HepG2 (cell line): ENCODE data around the gene WHAMM. TPM values are rescaled to one million over a fixed set of nuclear protein-coding genes. Genes with fewer than 3 reads are reported as not detected.
A peak's percentile ranks its signal among the peaks of the same experiment; 100 is the strongest.

Source experiments
- AKNA ChIP-seq: sonication (generic); formaldehyde crosslinking; IDR thresholded peaks from 2 replicates; pipeline ENCODE4 v1.4.0; 2020; ENCODE audit warnings: missing genetic modification reagents, borderline replicate concordance
- ASH2L ChIP-seq: fragments of 300-600, 200-600 bp; sonication (generic); IDR thresholded peaks from 2 replicates; pipeline ENCODE4 v1.7.0; 2017; ENCODE audit warnings: low read depth, mild to moderate bottlenecking, moderate library complexity, mixed read lengths, low read length; ENCODE audit not compliant: insufficient read length
- BORCS8-MEF2B ChIP-seq: sonication (generic); formaldehyde crosslinking; IDR thresholded peaks from 2 replicates; pipeline ENCODE4 v1.8.0; 2022; ENCODE audit warnings: mild to moderate bottlenecking, missing genetic modification reagents
- BRCA1 ChIP-seq: sonication (generic); formaldehyde crosslinking; IDR thresholded peaks from 2 replicates; pipeline ENCODE4 v1.4.0; 2020; ENCODE audit warnings: missing genetic modification reagents
- CEBPB ChIP-seq: IDR thresholded peaks from 2 replicates; pipeline ENCODE4 v1.6.1; 2011; ENCODE audit warnings: low read depth, low read length, improper control_type of control experiment, borderline replicate concordance
- CHD2 ChIP-seq: IDR thresholded peaks from 2 replicates; pipeline ENCODE4 v1.6.1; 2011; ENCODE audit warnings: low read depth, low read length, improper control_type of control experiment
- EHMT2 ChIP-seq: fragments of 200-600 bp; sonication (generic); IDR thresholded peaks from 2 replicates; pipeline ENCODE4 v1.7.0; 2017; ENCODE audit warnings: antibody characterized with exemption, low read depth, low read length, borderline replicate concordance
- FOSL1 ChIP-seq: sonication (generic); formaldehyde crosslinking; IDR thresholded peaks from 2 replicates; pipeline ENCODE4 v1.9.0; 2021; ENCODE audit warnings: missing genetic modification reagents, borderline replicate concordance
- JDP2 ChIP-seq: sonication (generic); formaldehyde crosslinking; IDR thresholded peaks from 2 replicates; pipeline ENCODE4 v1.8.1; 2022; ENCODE audit warnings: missing genetic modification reagents, borderline replicate concordance
- MAFK ChIP-seq, 2 experiments: IDR thresholded peaks in 1 of 2; conservative IDR thresholded peaks in 1 of 2; 2 replicates each; pipeline ENCODE4 v1.6.1; 2011; ENCODE audit warnings: improper control_type of control experiment in 2 of 2, low read length in 2 of 2
- MNT ChIP-seq: fragments of 450-650 bp; IDR thresholded peaks from 2 replicates; pipeline ENCODE4 v1.6.1; 2016
- MZF1 ChIP-seq: sonication (generic); formaldehyde crosslinking; IDR thresholded peaks from 2 replicates; pipeline ENCODE4 v1.8.1; 2023; ENCODE audit warnings: mild to moderate bottlenecking, missing genetic modification reagents, borderline replicate concordance
- RAD21 ChIP-seq: fragments of 450-650 bp; formaldehyde crosslinking; IDR thresholded peaks from 2 replicates; pipeline ENCODE4 v1.5.0; 2020; ENCODE audit warnings: mild to moderate bottlenecking
- SP140L ChIP-seq: sonication (generic); formaldehyde crosslinking; IDR thresholded peaks from 2 replicates; pipeline ENCODE4 v1.4.0; 2020; ENCODE audit warnings: missing genetic modification reagents, borderline replicate concordance
- SRSF1 ChIP-seq: fragments of 200-400 bp; formaldehyde crosslinking; optimal IDR thresholded peaks from 2 replicates; pipeline ENCODE3; 2017; ENCODE audit warnings: mild to moderate bottlenecking, low read depth, low read length, moderate library complexity
- TRIM24 ChIP-seq: sonication (generic); formaldehyde crosslinking; IDR thresholded peaks from 2 replicates; pipeline ENCODE4 v1.8.0; 2022; ENCODE audit warnings: mild to moderate bottlenecking, missing genetic modification reagents
- ZFP36L2 ChIP-seq: sonication (generic); formaldehyde crosslinking; IDR thresholded peaks from 2 replicates; pipeline ENCODE4 v1.4.0; 2020; ENCODE audit warnings: missing genetic modification reagents
- ZNF24 ChIP-seq: fragments of 450-650 bp; IDR thresholded peaks from 2 replicates; pipeline ENCODE4 v1.6.1; 2017; ENCODE audit warnings: antibody characterized with exemption, mild to moderate bottlenecking
- ZNF784 ChIP-seq: sonication (generic); formaldehyde crosslinking; IDR thresholded peaks from 2 replicates; pipeline ENCODE4 v1.5.1; 2020; ENCODE audit warnings: missing genetic modification reagents, mild to moderate bottlenecking, borderline replicate concordance
- polyA plus RNA-seq, 8 experiments: library from polyadenylated mRNA; depleted of rRNA in 3 of 8; stranded (reverse) in 7 of 8; unstranded in 1 of 8; fragments of >200 nt; fragmentation: Illumina TruSeq in 4 of 8; extraction: Trizol in 4 of 8; gene quantifications; 2 replicates each; pipeline versions ENCODE4 v1.2.1 to v1.2.3, GENCODE V29; 2011 to 2016; ENCODE audit warnings: low read depth in 4 of 8, missing spikeins in 1 of 8, mixed read lengths in 1 of 8; ENCODE audit not compliant: insufficient read depth in 1 of 8
- total RNA-seq, 5 experiments: library from RNA; depleted of rRNA; stranded (reverse); fragments of >200 nt; fragmentation: Illumina TruSeq; extraction: Trizol; gene quantifications; 2 replicates each; pipeline ENCODE4 v1.2.3, GENCODE V29; 2016; ENCODE audit warnings: low read depth in 1 of 5
- TF ChIP-seq, protein P1 (sequence below): sonication (generic); formaldehyde crosslinking; IDR thresholded peaks from 2 replicates; pipeline ENCODE4 v1.5.0; 2020; ENCODE audit warnings: missing genetic modification reagents
- TF ChIP-seq, protein P2 (sequence below): sonication (generic); formaldehyde crosslinking; IDR thresholded peaks from 2 replicates; pipeline ENCODE4 v1.8.1; 2023; ENCODE audit warnings: missing genetic modification reagents, mild to moderate bottlenecking, borderline replicate concordance

Gene WHAMM
- total and polyA plus RNA-seq, 2 of the 13 experiments (the other 11 are each of a cell fraction or from before 2014, with no cell fraction given), result 2.9 to 3.0 TPM

DNA sequence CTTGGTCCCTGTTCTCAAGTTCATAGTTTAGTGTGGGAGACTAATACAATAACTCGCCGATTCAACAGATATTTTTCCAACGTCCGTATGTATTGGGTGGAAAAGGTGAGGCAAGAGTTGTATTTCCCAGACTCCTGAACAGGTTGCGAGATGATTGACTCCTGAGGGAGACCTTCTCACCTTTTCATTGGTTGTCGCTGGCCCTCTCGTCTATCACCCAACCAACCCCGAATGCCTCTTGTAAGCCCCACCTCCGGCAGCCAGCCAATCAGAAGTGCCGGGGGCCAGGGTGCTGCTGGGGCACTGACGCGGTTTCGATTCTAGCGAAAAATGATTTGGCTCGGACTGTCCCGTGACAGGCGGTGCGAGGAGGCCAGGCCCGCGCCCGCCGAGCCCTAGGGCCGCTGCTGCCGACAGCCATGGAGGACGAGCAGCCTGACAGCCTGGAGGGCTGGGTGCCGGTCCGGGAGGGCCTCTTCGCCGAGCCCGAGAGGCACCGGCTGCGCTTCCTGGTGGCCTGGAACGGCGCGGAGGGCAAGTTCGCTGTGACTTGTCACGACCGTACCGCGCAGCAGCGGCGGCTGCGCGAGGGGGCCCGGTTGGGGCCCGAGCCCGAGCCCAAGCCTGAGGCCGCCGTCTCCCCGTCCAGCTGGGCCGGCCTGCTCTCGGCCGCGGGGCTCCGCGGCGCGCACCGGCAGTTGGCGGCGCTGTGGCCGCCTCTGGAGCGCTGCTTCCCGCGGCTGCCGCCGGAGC, at the start of gene WHAMM (continued):
- TF ChIP-seq, protein P1, sequence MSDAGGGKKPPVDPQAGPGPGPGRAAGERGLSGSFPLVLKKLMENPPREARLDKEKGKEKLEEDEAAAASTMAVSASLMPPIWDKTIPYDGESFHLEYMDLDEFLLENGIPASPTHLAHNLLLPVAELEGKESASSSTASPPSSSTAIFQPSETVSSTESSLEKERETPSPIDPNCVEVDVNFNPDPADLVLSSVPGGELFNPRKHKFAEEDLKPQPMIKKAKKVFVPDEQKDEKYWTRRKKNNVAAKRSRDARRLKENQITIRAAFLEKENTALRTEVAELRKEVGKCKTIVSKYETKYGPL (CRISPR knock-in tag), result 0 out of 2 replicates have a peak, but pooled peaks have one; percentile 22
- no peak for TF ChIP-seq JDP2 (CRISPR knock-in tag)
- no peak for TF ChIP-seq TRIM24 (CRISPR knock-in tag)
- no peak for TF ChIP-seq FOSL1
- TF ChIP-seq ZNF24, result no peak
- TF ChIP-seq MNT, result no peak
- TF ChIP-seq SRSF1, result peak; percentile 69
- TF ChIP-seq AKNA (CRISPR knock-in tag), result no peak
- no peak for TF ChIP-seq BRCA1 (CRISPR knock-in tag)
- no peak for TF ChIP-seq EHMT2
- 0 out of 2 replicates have a peak, but pooled peaks have one; percentile 54 for TF ChIP-seq ZNF784
- TF ChIP-seq MAFK (conservative IDR thresholded peaks at IDR 0.05 in 1 of 2, IDR thresholded peaks at IDR 0.05 in 1 of 2; ENCODE audit: low read length in 2 of 2), result no peak
- no peak for TF ChIP-seq ZFP36L2 (CRISPR knock-in tag)
- TF ChIP-seq CHD2, result no peak
- TF ChIP-seq SP140L (CRISPR knock-in tag), result no peak
- TF ChIP-seq MZF1 (CRISPR knock-in tag), result no peak
- peak; percentile 87 for TF ChIP-seq CEBPB
- TF ChIP-seq RAD21 (CRISPR knock-in tag), result peak; percentile 35; the same call in 1 of the 2 replicates
- TF ChIP-seq ASH2L, result peak; percentile 87
- TF ChIP-seq BORCS8-MEF2B, result peak; percentile 60; the same call in 1 of the 2 replicates
- TF ChIP-seq, protein P2, sequence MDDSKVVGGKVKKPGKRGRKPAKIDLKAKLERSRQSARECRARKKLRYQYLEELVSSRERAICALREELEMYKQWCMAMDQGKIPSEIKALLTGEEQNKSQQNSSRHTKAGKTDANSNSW (CRISPR knock-in tag), result no peak
